DOHH2 (cell line): ENCODE results near the gene ADCY6.

Source experiments
- H3F3A ChIP-seq: fragments of 200-600 bp; sonication (generic), shearing (Covaris generic); 2 replicates; pipeline ENCODE4 v1.6.0; 2016; ENCODE audit warnings: antibody characterized with exemption, mild to moderate bottlenecking; ENCODE audit not compliant: control insufficient read depth, insufficient read depth
- H3K27ac ChIP-seq: fragments of 200-600 bp; sonication (generic); 2 replicates; pipeline ENCODE4 v1.5.1; 2014; ENCODE audit warnings: low read depth, mild to moderate bottlenecking, low read length, moderate library complexity
- H3K27me3 ChIP-seq: fragments of 200-600 bp; sonication (generic); 2 replicates; pipeline ENCODE4 v1.6.1; 2014; ENCODE audit warnings: mild to moderate bottlenecking, low read length, mixed read lengths; ENCODE audit not compliant: control insufficient read depth
- H3K36me3 ChIP-seq: fragments of 200-600 bp; sonication (generic); 2 replicates; pipeline ENCODE4 v1.6.1; 2014; ENCODE audit warnings: mild to moderate bottlenecking, low read length, moderate library complexity, mixed read lengths; ENCODE audit not compliant: control insufficient read depth
- H3K4me1 ChIP-seq: fragments of 200-600 bp; sonication (generic); 2 replicates; pipeline ENCODE4 v1.6.1; 2014; ENCODE audit warnings: mild to moderate bottlenecking, low read length, mixed read lengths; ENCODE audit not compliant: control insufficient read depth
- H3K4me2 ChIP-seq: fragments of 200-600 bp; sonication (generic); 2 replicates; pipeline ENCODE4 v1.6.0; 2014; ENCODE audit warnings: mild to moderate bottlenecking, low read length, moderate library complexity
- H3K4me3 ChIP-seq: fragments of 200-600 bp; sonication (generic); 2 replicates; pipeline ENCODE4 v1.5.1; 2014; ENCODE audit warnings: mild to moderate bottlenecking, low read length, mixed read lengths
- H3K79me2 ChIP-seq: fragments of 200-600 bp; sonication (generic); 2 replicates; pipeline ENCODE4 v1.6.1; 2014; ENCODE audit warnings: mild to moderate bottlenecking, low read length, mixed read lengths; ENCODE audit not compliant: control insufficient read depth
- H3K9me2 ChIP-seq: fragments of 200-600 bp; sonication (generic); replicated peaks from 2 replicates; pipeline ENCODE4 v1.6.1; 2014; ENCODE audit warnings: mild to moderate bottlenecking, low read length, mixed read lengths; ENCODE audit not compliant: control insufficient read depth
- H3K9me3 ChIP-seq: fragments of 200-600 bp; sonication (generic); 2 replicates; pipeline ENCODE4 v1.6.1; 2014; ENCODE audit warnings: antibody characterized with exemption, low read length, mixed read lengths; ENCODE audit not compliant: control insufficient read depth, insufficient read depth
- H4K20me1 ChIP-seq: fragments of 200-600 bp; sonication (generic); 2 replicates; pipeline ENCODE4 v1.6.0; 2014; ENCODE audit warnings: low read depth, mild to moderate bottlenecking, antibody characterized with exemption, low read length, moderate library complexity; ENCODE audit not compliant: control insufficient read depth, insufficient read depth
- EZH2phosphoT487 ChIP-seq: fragments of 200-600 bp; sonication (generic); IDR thresholded peaks from 2 replicates; pipeline ENCODE4 v1.6.1; 2017; ENCODE audit warnings: borderline replicate concordance, mild to moderate bottlenecking, antibody characterized with exemption, low read length, moderate library complexity, mixed read lengths
- TF ChIP-seq, protein P1 (sequence below): fragments of 200-600 bp; sonication (generic); IDR thresholded peaks from one replicate; pipeline ENCODE4 v1.5.1; 2014; ENCODE audit warnings: antibody characterized with exemption, mild to moderate bottlenecking, low read depth, low read length; ENCODE audit not compliant: poor library complexity, severe bottlenecking

Gene ADCY6

DNA sequence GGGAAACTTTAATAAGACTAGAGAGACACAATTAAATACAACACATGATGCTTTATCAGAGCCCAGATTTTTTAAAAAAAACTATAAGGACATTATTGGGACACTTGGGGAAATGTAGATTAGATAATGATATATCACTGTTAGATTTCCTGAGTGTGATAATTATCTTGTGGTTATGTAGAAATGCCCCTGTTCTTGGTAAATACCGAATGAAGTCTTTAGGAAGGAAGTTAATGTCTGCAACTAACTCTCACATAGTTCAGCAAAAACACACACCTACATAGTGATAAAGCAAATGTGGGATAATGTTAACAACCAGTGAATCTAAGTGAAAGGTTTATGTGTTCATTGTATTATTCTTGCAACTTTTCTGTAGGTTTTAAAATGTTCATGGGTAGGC is 14.8 kb upstream of the ADCY6 start:
- no peak overlapping the region for H3K4me3 ChIP-seq
- no peaks in the 10 kb centered on the region for H3K79me2 ChIP-seq
- no peak overlapping the region for H3K27ac ChIP-seq
- H3F3A ChIP-seq: no peaks in the 10 kb centered on the region
- H3K4me2 ChIP-seq: no peak overlapping the region
- no peaks in the 10 kb centered on the region for H3K9me2 ChIP-seq
- no peaks in the 10 kb centered on the region for H4K20me1 ChIP-seq
- H3K9me3 ChIP-seq: no peaks in the 10 kb centered on the region
- TF ChIP-seq EZH2phosphoT487: no peak
- TF ChIP-seq, protein P1, sequence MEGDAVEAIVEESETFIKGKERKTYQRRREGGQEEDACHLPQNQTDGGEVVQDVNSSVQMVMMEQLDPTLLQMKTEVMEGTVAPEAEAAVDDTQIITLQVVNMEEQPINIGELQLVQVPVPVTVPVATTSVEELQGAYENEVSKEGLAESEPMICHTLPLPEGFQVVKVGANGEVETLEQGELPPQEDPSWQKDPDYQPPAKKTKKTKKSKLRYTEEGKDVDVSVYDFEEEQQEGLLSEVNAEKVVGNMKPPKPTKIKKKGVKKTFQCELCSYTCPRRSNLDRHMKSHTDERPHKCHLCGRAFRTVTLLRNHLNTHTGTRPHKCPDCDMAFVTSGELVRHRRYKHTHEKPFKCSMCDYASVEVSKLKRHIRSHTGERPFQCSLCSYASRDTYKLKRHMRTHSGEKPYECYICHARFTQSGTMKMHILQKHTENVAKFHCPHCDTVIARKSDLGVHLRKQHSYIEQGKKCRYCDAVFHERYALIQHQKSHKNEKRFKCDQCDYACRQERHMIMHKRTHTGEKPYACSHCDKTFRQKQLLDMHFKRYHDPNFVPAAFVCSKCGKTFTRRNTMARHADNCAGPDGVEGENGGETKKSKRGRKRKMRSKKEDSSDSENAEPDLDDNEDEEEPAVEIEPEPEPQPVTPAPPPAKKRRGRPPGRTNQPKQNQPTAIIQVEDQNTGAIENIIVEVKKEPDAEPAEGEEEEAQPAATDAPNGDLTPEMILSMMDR: no peak
- no peaks in the 10 kb centered on the region for H3K4me1 ChIP-seq
- no peaks in the 10 kb centered on the region for H3K27me3 ChIP-seq
- H3K36me3 ChIP-seq: no peaks in the 10 kb centered on the region

DNA sequence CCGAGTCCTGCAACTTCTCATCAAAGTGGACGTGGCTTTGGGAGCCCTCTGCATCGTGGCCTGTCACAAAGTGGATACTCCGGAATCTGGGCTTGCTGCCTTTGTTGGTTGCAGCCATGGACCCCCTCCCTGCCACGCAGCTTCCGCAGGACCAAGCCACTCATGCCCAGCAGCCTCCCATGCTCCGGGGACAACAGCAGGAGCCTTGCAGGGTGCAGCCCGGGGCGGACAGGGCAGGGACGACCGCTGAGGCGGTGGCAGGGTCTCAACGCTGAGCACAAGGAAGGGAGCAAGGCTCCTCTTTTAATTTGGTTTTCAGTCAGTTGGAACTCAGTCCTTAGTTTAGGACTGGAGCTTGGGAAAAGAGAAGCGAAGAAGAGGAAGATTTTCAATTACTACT is 12.1 kb upstream of the ADCY6 start:
- Histone ChIP-seq H3K4me3 (no peak overlapping the region), H4K20me1 (no peaks in the 10 kb centered on the region), H3K4me2 (no peak overlapping the region), H3K27ac (no peak overlapping the region), H3K79me2 (no peaks in the 10 kb centered on the region), H3K9me2 (no peaks in the 10 kb centered on the region), H3F3A (no peaks in the 10 kb centered on the region), H3K9me3 (no peaks in the 10 kb centered on the region), H3K36me3 (no peaks in the 10 kb centered on the region), H3K4me1 (no peaks in the 10 kb centered on the region), H3K27me3 (no peaks in the 10 kb centered on the region)
- no peak for TF ChIP-seq EZH2phosphoT487
- TF ChIP-seq, protein P1: no peak

DNA sequence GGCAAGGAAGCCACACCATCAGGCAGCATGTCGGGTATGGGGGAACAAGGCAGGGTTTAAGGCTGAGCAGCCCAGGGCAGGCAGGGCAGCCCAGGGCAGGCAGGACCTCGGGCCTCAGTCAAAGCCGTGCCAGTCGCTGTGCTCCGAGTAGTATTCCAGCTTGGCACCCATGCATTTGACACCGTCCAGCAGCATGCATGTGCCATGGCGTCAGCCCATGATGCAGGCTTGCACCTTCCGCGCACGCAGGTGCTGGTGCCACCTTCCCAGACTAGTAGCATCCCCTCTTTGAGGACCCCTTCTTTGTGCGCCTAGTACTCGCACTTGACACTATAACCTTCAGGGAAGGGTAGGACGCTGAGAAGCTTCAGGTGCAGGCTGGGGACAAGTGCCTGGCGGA is 11.6 kb upstream of the ADCY6 start:
- H3K4me2 ChIP-seq: no peak overlapping the region
- no peak for TF ChIP-seq EZH2phosphoT487
- TF ChIP-seq, protein P1: no peak
- no peaks in the 10 kb centered on the region for H3K27me3 ChIP-seq
- no peaks in the 10 kb centered on the region for H3K36me3 ChIP-seq
- H3F3A ChIP-seq: no peaks in the 10 kb centered on the region
- H4K20me1 ChIP-seq: no peaks in the 10 kb centered on the region
- no peaks in the 10 kb centered on the region for H3K9me3 ChIP-seq
- no peaks in the 10 kb centered on the region for H3K9me2 ChIP-seq
- no peak overlapping the region for H3K27ac ChIP-seq
- H3K4me1 ChIP-seq: no peaks in the 10 kb centered on the region
- H3K79me2 ChIP-seq: no peaks in the 10 kb centered on the region
- no peak overlapping the region for H3K4me3 ChIP-seq

DNA sequence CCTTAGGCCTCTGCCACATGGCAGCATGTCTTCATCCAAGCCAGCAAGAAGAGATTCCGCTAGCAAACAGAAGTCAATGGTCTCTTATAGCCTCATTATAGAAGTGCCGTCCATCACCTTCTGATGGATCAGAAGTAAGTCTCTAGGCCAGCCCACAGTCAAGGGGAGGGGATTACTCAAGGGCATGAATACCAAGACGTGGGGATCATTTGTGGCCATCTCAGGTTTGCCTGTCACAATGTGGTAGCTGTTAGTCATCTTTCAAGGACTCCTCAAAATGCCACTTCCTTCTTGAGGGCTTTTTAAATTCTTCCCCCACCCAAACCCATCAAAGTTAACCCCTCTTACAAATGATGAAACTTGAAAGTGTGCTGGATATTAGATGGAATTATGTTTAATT is 8.1 kb upstream of the ADCY6 start:
- no peaks in the 10 kb centered on the region for H3F3A ChIP-seq
- H3K4me1 ChIP-seq: no peaks in the 10 kb centered on the region
- H3K27me3 ChIP-seq: peaks cover 5% of the 10 kb centered on the region
- no peak overlapping the region for H3K4me2 ChIP-seq
- no peak overlapping the region for H3K27ac ChIP-seq
- TF ChIP-seq, protein P1: no peak
- TF ChIP-seq EZH2phosphoT487: no peak
- no peaks in the 10 kb centered on the region for H3K36me3 ChIP-seq
- H3K79me2 ChIP-seq: no peaks in the 10 kb centered on the region
- no peaks in the 10 kb centered on the region for H3K9me3 ChIP-seq
- no peaks in the 10 kb centered on the region for H4K20me1 ChIP-seq
- H3K4me3 ChIP-seq: no peak overlapping the region
- H3K9me2 ChIP-seq: no peaks in the 10 kb centered on the region
